Left hindlimb (tissue), 1 donor: ENCODE results near the gene ALOX12.
"Not testable (repeated sequence)": the region's sequence is repeated elsewhere in the genome, so short reads cannot be mapped to it uniquely, and the experiment has no call there.

Experiments used
- DNase-seq: peaks from one replicate; pipeline ENCODE4 v3.0.0-alpha.2; 2018

ALOX12 gene

GRCh38 chr17:7047566-7047965 lies 51.7 kb downstream of the ALOX12 start:
- DNase-seq: no peak

DNA sequence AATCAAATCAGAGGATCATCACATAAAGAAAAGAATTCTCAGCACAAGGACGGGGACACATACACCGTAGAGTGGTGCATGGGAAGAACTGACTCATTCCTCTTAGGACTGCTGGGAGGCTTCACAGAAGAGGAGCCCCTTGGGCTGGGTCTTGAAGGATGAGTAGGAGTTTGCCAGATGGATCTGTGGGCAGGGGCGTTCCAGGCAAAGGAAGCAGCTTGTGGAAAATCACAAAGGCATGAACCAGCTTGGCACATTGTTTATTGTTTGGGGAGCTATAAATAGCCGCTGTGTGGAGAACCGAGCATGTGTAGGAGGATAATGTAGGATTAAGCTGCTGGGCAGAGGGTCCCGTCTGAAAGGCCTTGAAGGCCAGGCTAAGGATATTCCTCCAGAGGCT lies 53.1 kb downstream of the ALOX12 start:
- DNase-seq: no peak

DNA sequence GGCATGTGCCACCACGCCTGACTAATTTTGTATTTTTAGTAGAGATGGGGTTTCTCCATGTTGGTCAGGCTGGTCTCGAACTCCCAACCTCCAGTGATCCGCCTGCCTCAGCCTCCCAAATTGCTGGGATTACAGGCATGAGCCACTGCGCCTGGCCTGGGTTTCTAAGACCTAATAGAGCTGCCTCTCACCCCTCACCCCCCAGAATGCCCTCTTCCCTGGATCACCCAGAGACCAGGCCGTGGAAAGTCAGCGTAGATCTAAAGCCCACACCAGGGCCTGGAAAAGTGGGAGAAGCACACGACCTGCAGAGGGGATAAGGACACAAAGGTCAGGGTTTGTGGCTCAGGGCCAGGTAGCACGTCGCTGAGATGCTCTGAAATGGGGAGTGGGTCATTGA lies 54.7 kb downstream of the ALOX12 start:
- DNase-seq: not testable (repeated sequence)

DNA sequence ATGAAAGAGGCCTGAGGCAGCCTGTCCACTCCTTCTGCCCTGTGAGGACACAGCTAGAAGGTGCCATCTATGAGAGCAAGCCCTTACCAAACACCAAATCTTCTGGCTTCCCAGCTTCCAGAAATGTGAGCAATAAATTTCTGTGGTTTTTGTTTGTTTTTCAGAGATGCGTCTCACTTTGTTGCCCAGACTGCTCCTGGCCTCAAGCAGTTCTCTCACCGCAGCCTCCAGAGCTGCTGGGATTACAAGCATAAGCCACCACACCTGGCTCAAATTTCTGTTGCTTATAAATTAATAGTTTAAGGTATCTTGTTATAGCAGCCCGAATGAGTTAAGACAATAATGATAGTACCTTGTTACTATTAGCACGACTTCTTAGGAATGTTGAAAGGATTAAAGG lies 60.5 kb downstream of the ALOX12 start:
- no peak for DNase-seq

DNA sequence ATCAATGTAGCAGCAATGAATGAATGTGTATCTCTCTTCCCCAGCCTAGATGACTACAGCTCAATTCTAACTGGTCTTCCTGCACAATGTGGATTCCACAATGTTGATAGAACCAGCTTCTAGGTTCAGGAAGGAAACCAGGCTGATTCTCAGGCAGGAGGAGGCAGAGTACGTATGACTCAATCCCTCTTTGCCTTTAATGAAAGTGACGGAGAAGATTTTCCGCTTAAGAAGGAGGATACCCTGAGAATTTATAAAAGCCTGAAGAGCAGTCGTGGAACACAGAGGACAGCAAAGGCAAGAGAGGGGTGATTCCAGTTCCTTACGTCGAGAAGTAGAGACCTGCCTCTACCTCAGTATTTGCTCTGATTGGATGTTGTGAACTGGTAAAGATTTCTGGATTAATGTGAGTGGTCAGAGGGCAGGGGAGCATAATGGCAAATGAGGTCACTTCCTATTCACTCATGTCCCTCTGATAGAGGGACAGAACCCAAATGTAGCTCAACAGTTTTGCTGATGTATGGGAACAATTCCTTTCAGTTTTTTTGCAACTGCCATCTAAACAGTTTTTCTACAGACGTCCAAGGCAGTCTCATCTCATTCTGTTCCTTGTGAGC lies 63.1 kb downstream of the ALOX12 start:
- no peak for DNase-seq
